Hippocampal formation (tissue), 2 donors: Measurements from ENCODE around the gene NKRF.
A peak's percentile ranks its signal among the peaks of the same experiment; 100 is the strongest.

ENCODE experiments used
- DNase-seq, 2 donors: peaks; one replicate each; lab custom pipeline; 2025; lab: John Stamatoyannopoulos, UW

Gene NKRF

GRCh38 chrX:119614776-119615175 is 8.6 kb upstream of the NKRF start:
- DNase-seq = no peak

- DNase-seq = no peak
Observed at GRCh38 chrX:119607018-119607389, 780 bp upstream of the NKRF start.

DNA sequence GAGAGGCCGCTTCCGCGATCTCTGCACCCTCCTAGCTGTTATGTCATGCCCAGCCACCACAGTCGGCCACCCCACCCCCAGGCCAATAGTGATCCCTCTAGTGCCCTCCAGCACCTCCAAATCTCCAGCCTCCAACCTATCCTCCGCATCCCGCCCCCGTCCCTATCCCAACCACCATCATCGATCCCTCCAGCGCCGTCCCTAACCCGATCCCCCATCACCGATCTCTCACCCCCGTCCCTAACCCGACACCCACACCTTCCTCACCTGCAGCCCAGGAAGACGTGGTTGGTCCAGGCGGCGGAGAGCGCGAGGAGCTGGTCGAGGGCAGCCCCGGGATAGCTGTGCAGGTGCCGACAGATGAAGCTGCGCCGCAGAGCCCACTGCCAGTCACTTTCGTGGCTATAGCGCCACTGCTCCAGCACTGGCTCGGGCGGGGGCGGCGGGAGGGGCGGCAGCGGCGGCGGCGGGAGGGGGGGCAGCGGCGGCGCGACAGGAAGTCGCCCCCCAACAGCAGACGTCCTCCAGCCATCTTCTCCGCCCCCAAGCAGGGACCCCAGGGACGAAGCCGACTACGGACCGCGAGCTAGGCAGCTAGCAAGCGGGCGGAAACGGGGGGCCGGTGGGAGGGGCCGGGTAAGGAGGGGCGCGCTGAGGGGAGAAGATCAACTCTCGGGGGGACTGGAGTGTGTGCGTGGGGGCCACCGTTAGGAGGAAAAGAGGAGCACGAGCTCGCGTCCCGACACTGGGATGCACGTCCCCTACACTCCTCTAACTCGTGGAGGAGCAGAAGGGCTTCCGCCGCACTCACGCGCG is 552 bp downstream of the NKRF start:
- DNase-seq = peak in 1 of 2 donors; percentile 12

DNA sequence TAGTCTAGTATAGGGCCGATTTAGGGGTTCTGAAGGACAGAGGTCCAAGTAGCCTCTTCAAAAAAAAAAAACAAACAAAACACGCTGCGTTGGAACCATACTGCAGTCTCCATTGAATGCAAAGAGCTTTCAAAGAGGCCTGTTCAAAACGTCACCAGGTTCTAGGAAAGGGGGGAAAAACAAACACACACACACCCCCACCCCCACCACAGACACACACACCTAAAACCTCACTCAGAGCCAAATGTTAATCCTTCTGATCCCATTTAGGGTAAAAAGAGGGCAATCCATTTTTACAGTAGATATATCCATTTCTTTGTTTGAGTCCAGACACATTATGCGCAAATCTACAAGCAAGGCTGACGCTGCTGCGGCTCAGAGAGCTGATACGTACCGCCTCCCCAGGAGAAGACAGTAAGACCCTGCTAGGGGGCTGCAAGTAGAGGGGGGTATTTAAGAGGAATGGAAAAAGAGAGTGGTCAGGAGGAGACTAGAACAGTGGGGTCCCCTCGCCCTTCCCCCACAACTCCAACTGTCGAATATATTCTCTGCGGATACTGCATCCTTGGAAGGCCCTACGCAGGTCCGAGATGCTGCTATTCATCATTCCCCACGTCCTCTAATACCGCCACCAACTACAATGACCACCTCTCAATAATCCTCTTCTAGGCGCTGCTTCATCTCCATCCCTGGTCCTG is 1.3 kb downstream of the NKRF start:
- DNase-seq = no peak

GRCh38 chrX:119602701-119603255 is 3.4 kb downstream of the NKRF start:
- DNase-seq = no peak

- DNase-seq = no peak
Observed at GRCh38 chrX:119589810-119590209, 16.4 kb downstream of the NKRF start.

- no peak for DNase-seq
Observed at GRCh38 chrX:119583431-119584059, 22.7 kb downstream of the NKRF start.

DNA sequence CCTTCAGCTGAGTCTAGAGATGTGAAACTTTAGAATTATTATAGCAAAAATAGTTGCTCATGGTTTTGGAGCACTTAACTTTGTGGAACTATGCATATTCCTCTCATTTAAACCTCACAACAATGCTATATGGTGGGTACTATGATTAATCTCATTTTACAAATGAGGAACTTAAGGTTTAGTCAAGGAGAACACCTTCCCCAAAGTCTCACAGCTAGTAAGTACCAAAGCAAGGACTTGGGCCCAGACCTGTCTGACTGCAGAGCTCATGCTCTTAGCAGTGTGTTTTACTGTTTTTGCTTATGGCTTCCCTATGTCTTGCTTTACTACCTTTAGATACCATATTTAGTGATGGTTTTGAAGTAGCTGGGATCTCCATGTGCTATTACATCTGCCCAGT is 26.8 kb downstream of the NKRF start:
- DNase-seq = no peak

GRCh38 chrX:119574394-119575266 is 31.6 kb downstream of the NKRF start, which contains the start of gene UBE2A:
Gene UBE2A (plus strand): TSS chrX:119574563. CDS start chrX:119574712, 149 bp downstream.
- peak; percentile 54 to 76 for DNase-seq

- DNase-seq = peak in 1 of 2 donors; percentile 32
Observed at GRCh38 chrX:119573840-119574393, 32.3 kb downstream of the NKRF start.

- DNase-seq = no peak
Observed at GRCh38 chrX:119573222-119573621, 33.0 kb downstream of the NKRF start.

GRCh38 chrX:119570351-119570835 is 35.8 kb downstream of the NKRF start:
- no peak for DNase-seq

- peak; percentile 68 to 71 for DNase-seq
Observed at GRCh38 chrX:119565107-119565663, 41.0 kb downstream of the NKRF start, which contains the start of gene STEEP1. Gene STEEP1 (minus strand): TSS chrX:119565409. CDS start chrX:119565355, 54 bp downstream.

DNA sequence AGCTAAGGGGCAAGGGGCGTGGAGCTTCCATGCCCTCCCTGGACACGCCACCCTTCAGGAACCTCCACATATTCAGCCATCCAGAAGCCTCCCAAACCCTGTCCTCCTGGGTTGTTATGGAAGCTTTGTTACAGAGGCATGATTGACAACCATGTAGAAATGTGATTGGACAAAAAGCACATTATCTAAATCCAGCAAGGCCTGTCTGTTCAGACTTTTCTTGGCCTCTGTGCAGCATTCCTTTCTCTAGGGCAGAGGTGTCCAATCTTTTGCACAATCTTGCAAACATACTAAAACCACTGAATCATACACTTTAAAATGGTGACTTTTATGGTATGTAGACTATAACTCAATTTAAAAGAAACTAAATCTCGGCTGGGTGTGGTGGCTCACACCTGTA is 53.7 kb downstream of the NKRF start:
- no peak for DNase-seq

- no peak for DNase-seq
Observed at GRCh38 chrX:119549327-119550016, 56.8 kb downstream of the NKRF start.

- DNase-seq = no peak
Observed at GRCh38 chrX:119541188-119541587, 65.0 kb downstream of the NKRF start.

GRCh38 chrX:119539872-119540271 is 66.4 kb downstream of the NKRF start:
- no peak for DNase-seq
